Activated CD4-positive, alpha-beta memory T cell treated with anti-CD3 and anti-CD28 coated beads for 36 hours (primary cell): ENCODE results near the gene LPCAT2. TPM values are rescaled to one million over a fixed set of nuclear protein-coding genes. Genes with fewer than 3 reads are reported as not detected.
A peak's percentile ranks its signal among the peaks of the same experiment; 100 is the strongest.

Experiments
- CTCF ChIA-PET: fragments of 350-600 bp; sonication (Branson Sonifier 250); formaldehyde crosslinking; loops from one replicate; lab custom pipeline; 2021; ENCODE audit warnings: antibody characterized with exemption, inconsistent platforms; lab: Charles Lee
- POLR2A ChIA-PET: fragments of 350-600 bp; sonication (Branson Sonifier 250); formaldehyde crosslinking; loops from one replicate; lab custom pipeline; 2021; ENCODE audit warnings: antibody characterized with exemption; lab: Charles Lee
- DNase-seq: peaks from one replicate; pipeline ENCODE4 v3.0.0-alpha.2; 2020
- H3K27ac Mint-ChIP-seq: one replicate; pipeline ENCODE4 v1.8.0; 2021; ENCODE audit warnings: mixed read lengths
- H3K27me3 Mint-ChIP-seq: one replicate; pipeline ENCODE4 v1.8.0; 2021; ENCODE audit warnings: mixed read lengths
- H3K36me3 Mint-ChIP-seq: one replicate; pipeline ENCODE4 v1.8.0; 2021; ENCODE audit warnings: mixed read lengths
- H3K4me1 Mint-ChIP-seq: one replicate; pipeline ENCODE4 v1.8.0; 2021; ENCODE audit warnings: low read depth, mixed read lengths
- H3K4me3 Mint-ChIP-seq: one replicate; pipeline ENCODE4 v1.8.0; 2021; ENCODE audit warnings: mild to moderate bottlenecking, mixed read lengths
- H3K9me3 Mint-ChIP-seq: one replicate; pipeline ENCODE4 v1.8.0; 2021; ENCODE audit warnings: mixed read lengths
- intact Hi-C: fragments of 100-400 bp; cut with micrococcal nuclease; formaldehyde crosslinking; loops from one replicate; pipeline ENCODE4 v1.15.1; 2023
- total RNA-seq, 2 experiments: library from RNA; stranded (reverse); gene quantifications; one replicate each; pipeline ENCODE4 v1.2.3, GENCODE V29; 2021

Gene LPCAT2
- total RNA-seq, 2 experiments from 2014 or later = 0.12 to 0.40 TPM

- H3K4me1 Mint-ChIP-seq = peaks cover 10% of the 10 kb centered on the region
- peak overlapping the region; percentile 36 for H3K27ac Mint-ChIP-seq
- no peaks in the 10 kb centered on the region for H3K9me3 Mint-ChIP-seq
- DNase-seq = peak; percentile 51
- intact Hi-C loops = loop anchor here (1.0 to 5.0 kb wide), 2 partner anchors 282 to 721 kb away; partner anchors contain the start of gene GNAO1
- no peak overlapping the region for H3K4me3 Mint-ChIP-seq
- peaks cover 8% of the 10 kb centered on the region for H3K27me3 Mint-ChIP-seq
- ChIA-PET POLR2A (no interaction called here), CTCF (interaction anchor here (0.9 to 1.1 kb wide), 2 partner anchors 73 to 231 kb away, joined by 3 to 6 read pairs; no protein-coding TSS in a partner anchor)
- H3K36me3 Mint-ChIP-seq = no peaks in the 10 kb centered on the region
Observed at GRCh38 chr16:55471448-55472097, 37.3 kb upstream of the LPCAT2 start.

- no peak for DNase-seq
- intact Hi-C loops = loop anchor here (5.0 kb wide), 1 partner anchor 719 kb away; the partner anchor contains the start of gene GNAO1
- peaks cover 20% of the 10 kb centered on the region for H3K27me3 Mint-ChIP-seq
- CTCF ChIA-PET = interaction anchor here (1.1 to 2.8 kb wide), 2 partner anchors 9 to 228 kb away, joined by 4 to 17 read pairs; no protein-coding TSS in a partner anchor
- no peak overlapping the region for H3K4me3 Mint-ChIP-seq
- no peaks in the 10 kb centered on the region for H3K9me3 Mint-ChIP-seq
- peaks cover 10% of the 10 kb centered on the region for H3K4me1 Mint-ChIP-seq
- no peaks in the 10 kb centered on the region for H3K36me3 Mint-ChIP-seq
- no peak overlapping the region for H3K27ac Mint-ChIP-seq
- POLR2A ChIA-PET = no interaction called here
Observed at GRCh38 chr16:55473587-55473986, 35.3 kb upstream of the LPCAT2 start.

- CTCF ChIA-PET = interaction anchor here (2.8 kb wide), 1 partner anchor 10 kb away, joined by 17 read pairs; no protein-coding TSS in a partner anchor
- no peak for DNase-seq
- Mint-ChIP-seq H3K4me3 (no peak overlapping the region), H3K36me3 (no peaks in the 10 kb centered on the region), H3K4me1 (peaks cover 10% of the 10 kb centered on the region), H3K9me3 (no peaks in the 10 kb centered on the region), H3K27ac (no peak overlapping the region), H3K27me3 (peaks cover 26% of the 10 kb centered on the region)
- POLR2A ChIA-PET = no interaction called here
- intact Hi-C loops = loop anchor here (5.0 kb wide), 1 partner anchor 717 kb away; the partner anchor contains the start of gene GNAO1
Observed at GRCh38 chr16:55474821-55475220, 34.1 kb upstream of the LPCAT2 start.

GRCh38 chr16:55475919-55476318 is 33.0 kb upstream of the LPCAT2 start:
- H3K27me3 Mint-ChIP-seq = peaks cover 37% of the 10 kb centered on the region
- intact Hi-C loops = no loop called here
- no peak overlapping the region for H3K4me3 Mint-ChIP-seq
- ChIA-PET POLR2A (no interaction called here), CTCF (no interaction called here)
- no peaks in the 10 kb centered on the region for H3K9me3 Mint-ChIP-seq
- H3K36me3 Mint-ChIP-seq = no peaks in the 10 kb centered on the region
- DNase-seq = no peak
- peaks cover 10% of the 10 kb centered on the region for H3K4me1 Mint-ChIP-seq
- no peak overlapping the region for H3K27ac Mint-ChIP-seq

GRCh38 chr16:55476625-55477533 is 32.0 kb upstream of the LPCAT2 start:
- no peak overlapping the region for H3K4me3 Mint-ChIP-seq
- peaks cover 1% of the 10 kb centered on the region for H3K4me1 Mint-ChIP-seq
- H3K27ac Mint-ChIP-seq = no peak overlapping the region
- H3K27me3 Mint-ChIP-seq = peaks cover 41% of the 10 kb centered on the region
- intact Hi-C loops = no loop called here
- H3K9me3 Mint-ChIP-seq = no peaks in the 10 kb centered on the region
- DNase-seq = no peak
- ChIA-PET POLR2A (no interaction called here), CTCF (interaction anchor here (1.1 to 1.2 kb wide), 2 partner anchors 9 to 10 kb away, joined by 3 read pairs; no protein-coding TSS in a partner anchor)
- H3K36me3 Mint-ChIP-seq = no peaks in the 10 kb centered on the region

DNA sequence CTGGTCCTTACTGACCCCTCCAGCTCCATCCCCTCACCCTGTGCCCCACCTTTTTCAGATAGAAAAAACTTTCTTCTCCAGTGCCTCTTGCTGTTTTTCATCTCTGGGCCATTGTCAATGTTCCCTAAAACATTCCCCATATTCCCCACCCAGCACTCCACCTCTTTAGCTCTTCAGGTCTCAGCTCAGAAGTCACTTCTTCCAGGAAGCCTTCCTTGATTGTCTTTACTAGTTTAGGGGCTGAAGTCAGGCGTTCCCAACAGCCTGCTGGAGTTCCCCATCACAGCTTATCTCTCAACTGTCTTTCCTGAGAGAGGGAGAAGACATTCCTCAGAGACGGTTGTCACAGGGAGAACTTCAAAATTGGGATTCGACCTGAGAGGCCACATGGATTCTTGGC is 31.1 kb upstream of the LPCAT2 start:
- H3K9me3 Mint-ChIP-seq = no peaks in the 10 kb centered on the region
- H3K4me1 Mint-ChIP-seq = no peaks in the 10 kb centered on the region
- no peak for DNase-seq
- H3K4me3 Mint-ChIP-seq = no peak overlapping the region
- POLR2A ChIA-PET = no interaction called here
- H3K36me3 Mint-ChIP-seq = no peaks in the 10 kb centered on the region
- intact Hi-C loops = no loop called here
- H3K27me3 Mint-ChIP-seq = peaks cover 41% of the 10 kb centered on the region
- no peak overlapping the region for H3K27ac Mint-ChIP-seq
- CTCF ChIA-PET = interaction anchor here (1.1 to 1.2 kb wide), 2 partner anchors 10 to 11 kb away, joined by 3 read pairs; no protein-coding TSS in a partner anchor

DNA sequence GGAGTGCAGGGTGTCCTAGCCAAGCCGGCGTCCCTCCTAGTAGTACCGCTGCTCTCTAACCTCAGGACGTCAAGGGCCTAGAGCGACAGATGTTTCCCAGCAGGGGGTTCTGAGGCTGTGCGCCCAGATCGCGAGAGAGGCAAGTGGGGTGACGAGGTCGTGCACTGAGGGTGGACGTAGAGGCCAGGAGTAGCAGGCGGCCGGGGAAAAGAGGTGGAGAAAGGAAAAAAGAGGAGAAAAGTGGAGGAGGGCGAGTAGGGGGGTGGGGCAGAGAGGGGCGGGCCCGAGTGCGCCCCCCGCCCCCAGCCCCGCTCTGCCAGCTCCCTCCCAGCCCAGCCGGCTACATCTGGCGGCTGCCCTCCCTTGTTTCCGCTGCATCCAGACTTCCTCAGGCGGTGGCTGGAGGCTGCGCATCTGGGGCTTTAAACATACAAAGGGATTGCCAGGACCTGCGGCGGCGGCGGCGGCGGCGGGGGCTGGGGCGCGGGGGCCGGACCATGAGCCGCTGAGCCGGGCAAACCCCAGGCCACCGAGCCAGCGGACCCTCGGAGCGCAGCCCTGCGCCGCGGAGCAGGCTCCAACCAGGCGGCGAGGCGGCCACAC is 29.9 kb upstream of the LPCAT2 start, which contains the start of gene MMP2:
Gene MMP2, plus strand, starts transcription at position 372 of the 603 bp plus-strand sequence. CDS start 282 bp downstream, outside the sequence.
- ChIA-PET CTCF (no interaction called here), POLR2A (no interaction called here)
- intact Hi-C loops = no loop called here
- no peak for DNase-seq
- Mint-ChIP-seq H3K36me3 (no peaks in the 10 kb centered on the region), H3K4me3 (no peak within 1 kb of the TSS), H3K27me3 (peaks cover 42% of the 10 kb centered on the region), H3K27ac (no peak within 1 kb of the TSS), H3K9me3 (no peaks in the 10 kb centered on the region), H3K4me1 (no peaks in the 10 kb centered on the region)

DNA sequence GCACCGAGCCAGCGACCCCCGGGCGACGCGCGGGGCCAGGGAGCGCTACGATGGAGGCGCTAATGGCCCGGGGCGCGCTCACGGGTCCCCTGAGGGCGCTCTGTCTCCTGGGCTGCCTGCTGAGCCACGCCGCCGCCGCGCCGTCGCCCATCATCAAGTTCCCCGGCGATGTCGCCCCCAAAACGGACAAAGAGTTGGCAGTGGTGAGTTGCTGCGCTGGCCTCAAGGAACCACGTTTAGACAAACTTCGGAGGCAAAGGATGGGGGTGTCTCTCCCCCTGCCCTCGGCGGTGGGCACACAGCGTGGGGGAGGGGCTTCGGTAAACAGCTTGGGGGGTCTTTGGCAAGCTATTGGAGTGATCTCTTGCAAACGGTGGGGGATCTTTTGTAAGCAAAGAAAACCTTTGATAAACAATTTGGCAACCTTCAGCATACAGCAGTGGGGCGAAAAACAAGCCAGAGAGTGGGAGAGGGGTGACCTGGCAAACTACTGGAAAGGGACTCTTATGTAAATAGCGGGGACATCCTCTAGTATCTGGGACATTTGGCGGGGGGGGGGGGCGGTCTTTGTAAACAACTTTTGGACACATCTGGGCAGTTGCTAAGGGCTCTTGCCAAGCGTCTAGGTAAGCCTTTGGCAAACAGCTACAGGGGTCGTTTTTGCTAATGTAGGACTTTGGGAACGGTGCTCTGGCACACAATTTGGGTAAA is 29.3 kb upstream of the LPCAT2 start:
- CTCF ChIA-PET = no interaction called here

DNA sequence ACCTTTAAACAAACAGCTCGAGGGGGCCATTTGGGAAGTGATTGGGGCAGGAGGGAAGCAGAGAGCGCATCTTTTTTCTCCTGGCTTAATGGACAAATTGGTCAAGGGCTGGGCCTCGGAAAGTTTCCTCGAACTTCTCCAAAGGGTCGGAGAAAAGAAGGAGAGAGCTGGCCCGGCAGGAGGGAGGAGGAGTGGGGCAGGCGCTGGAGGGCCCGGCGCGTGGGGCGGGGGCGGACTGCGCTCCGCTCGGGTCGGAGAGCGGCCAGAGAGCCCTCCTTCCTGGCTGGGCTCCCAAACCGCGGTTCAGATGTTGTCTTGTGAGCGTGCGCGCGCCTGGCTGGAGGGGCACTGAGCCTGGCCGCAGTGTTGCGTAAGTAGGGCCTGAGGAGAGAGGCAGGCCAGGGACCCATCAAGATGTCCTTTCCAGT is 28.6 kb upstream of the LPCAT2 start:
- H3K36me3 Mint-ChIP-seq = no peaks in the 10 kb centered on the region
- CTCF ChIA-PET = no interaction called here
- POLR2A ChIA-PET = no interaction called here
- no peaks in the 10 kb centered on the region for H3K4me1 Mint-ChIP-seq
- intact Hi-C loops = no loop called here
- H3K27me3 Mint-ChIP-seq = peaks cover 46% of the 10 kb centered on the region
- H3K4me3 Mint-ChIP-seq = no peak overlapping the region
- H3K9me3 Mint-ChIP-seq = no peaks in the 10 kb centered on the region
- no peak overlapping the region for H3K27ac Mint-ChIP-seq
- DNase-seq = no peak

More for the DNA sequence above, 29.3 kb upstream of the LPCAT2 start:
- POLR2A ChIA-PET = no interaction called here
- Mint-ChIP-seq H3K27ac (no peak overlapping the region), H3K9me3 (no peaks in the 10 kb centered on the region), H3K4me3 (no peak overlapping the region), H3K4me1 (no peaks in the 10 kb centered on the region), H3K27me3 (peaks cover 43% of the 10 kb centered on the region), H3K36me3 (no peaks in the 10 kb centered on the region)
- intact Hi-C loops = no loop called here
- DNase-seq = no peak

- ChIA-PET POLR2A (no interaction called here), CTCF (no interaction called here)
- H3K4me1 Mint-ChIP-seq = no peaks in the 10 kb centered on the region
- H3K27me3 Mint-ChIP-seq = peaks cover 44% of the 10 kb centered on the region
- intact Hi-C loops = no loop called here
- H3K27ac Mint-ChIP-seq = no peak overlapping the region
- no peak overlapping the region for H3K4me3 Mint-ChIP-seq
- no peaks in the 10 kb centered on the region for H3K36me3 Mint-ChIP-seq
- no peaks in the 10 kb centered on the region for H3K9me3 Mint-ChIP-seq
- DNase-seq = no peak
Observed at GRCh38 chr16:55481023-55481422, 27.8 kb upstream of the LPCAT2 start.

DNA sequence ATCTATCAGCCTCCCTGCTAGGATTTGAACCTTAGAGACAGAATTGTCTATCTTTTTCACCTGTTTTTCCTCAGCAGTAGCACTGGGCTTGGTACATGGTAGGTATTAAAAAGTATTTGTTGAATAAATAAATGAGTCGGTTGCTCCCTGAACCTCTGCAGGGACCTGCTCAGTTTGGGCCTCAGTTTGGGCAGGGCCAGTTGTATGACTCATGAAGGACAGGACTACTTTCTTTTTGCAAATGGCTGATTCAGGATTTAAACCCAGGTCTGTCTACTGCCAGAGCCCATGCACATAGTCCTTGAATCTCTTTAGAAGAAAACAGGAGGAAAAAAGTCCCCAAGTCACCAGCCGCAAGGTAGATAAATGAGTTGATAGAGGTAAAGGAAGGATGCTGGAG is 26.8 kb upstream of the LPCAT2 start:
- Mint-ChIP-seq H3K9me3 (no peaks in the 10 kb centered on the region), H3K4me3 (no peak overlapping the region), H3K27me3 (peaks cover 44% of the 10 kb centered on the region), H3K36me3 (no peaks in the 10 kb centered on the region), H3K4me1 (no peaks in the 10 kb centered on the region), H3K27ac (no peak overlapping the region)
- CTCF ChIA-PET = no interaction called here
- DNase-seq = no peak
- intact Hi-C loops = no loop called here
- POLR2A ChIA-PET = no interaction called here
